Measurements from ENCODE around the gene MAP1LC3B2.

GRCh38 chr12:116542345-116542956, 16.7 kb upstream of the MAP1LC3B2 start:
- TF ChIP-seq, protein P1, sequence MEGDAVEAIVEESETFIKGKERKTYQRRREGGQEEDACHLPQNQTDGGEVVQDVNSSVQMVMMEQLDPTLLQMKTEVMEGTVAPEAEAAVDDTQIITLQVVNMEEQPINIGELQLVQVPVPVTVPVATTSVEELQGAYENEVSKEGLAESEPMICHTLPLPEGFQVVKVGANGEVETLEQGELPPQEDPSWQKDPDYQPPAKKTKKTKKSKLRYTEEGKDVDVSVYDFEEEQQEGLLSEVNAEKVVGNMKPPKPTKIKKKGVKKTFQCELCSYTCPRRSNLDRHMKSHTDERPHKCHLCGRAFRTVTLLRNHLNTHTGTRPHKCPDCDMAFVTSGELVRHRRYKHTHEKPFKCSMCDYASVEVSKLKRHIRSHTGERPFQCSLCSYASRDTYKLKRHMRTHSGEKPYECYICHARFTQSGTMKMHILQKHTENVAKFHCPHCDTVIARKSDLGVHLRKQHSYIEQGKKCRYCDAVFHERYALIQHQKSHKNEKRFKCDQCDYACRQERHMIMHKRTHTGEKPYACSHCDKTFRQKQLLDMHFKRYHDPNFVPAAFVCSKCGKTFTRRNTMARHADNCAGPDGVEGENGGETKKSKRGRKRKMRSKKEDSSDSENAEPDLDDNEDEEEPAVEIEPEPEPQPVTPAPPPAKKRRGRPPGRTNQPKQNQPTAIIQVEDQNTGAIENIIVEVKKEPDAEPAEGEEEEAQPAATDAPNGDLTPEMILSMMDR (IDR thresholded peaks at IDR 0.05) = no peak
- TF ChIP-seq POLR2A (IDR thresholded peaks at IDR 0.05) = no peak
